Gastrocnemius medialis (tissue), 4 donors: ENCODE measurements around the gene FSTL1. TPM values are rescaled to one million over a fixed set of nuclear protein-coding genes. Genes with fewer than 3 reads are reported as not detected.
A peak's percentile ranks its signal among the peaks of the same experiment; 100 is the strongest.

Source experiments
- ATAC-seq, 2 donors: fragments of 150-250 bp; one replicate each; pipeline ENCODE4 v1.9.1; 2016
- DNase-seq, 2 donors: peaks; one replicate each; pipeline ENCODE4 v3.0.0-alpha.2; 2019
- H3K27ac ChIP-seq, 4 donors: fragments of 200-600 bp; sonication (generic); 1 replicate in 1 of 4; 2 replicates in 3 of 4; pipeline ENCODE4 v1.5.1; 2016 to 2018; ENCODE audit warnings: mild to moderate bottlenecking in 2 of 4, moderate library complexity in 1 of 4
- H3K27me3 ChIP-seq, 3 donors: fragments of 200-600 bp; sonication (generic) in 2 of 3; 1 replicate in 1 of 3; 2 replicates in 2 of 3; pipeline versions ENCODE4 v1.5.1 to v1.6.0; 2016 to 2019; ENCODE audit warnings: mild to moderate bottlenecking in 1 of 3, moderate library complexity in 1 of 3
- H3K36me3 ChIP-seq, 2 donors: fragments of 200-600 bp; sonication (generic) in 1 of 2; one replicate each; pipeline ENCODE4 v1.5.1; 2017 to 2018
- H3K4me1 ChIP-seq, 2 donors: fragments of 200-600 bp; sonication (generic) in 1 of 2; one replicate each; pipeline ENCODE4 v1.5.1; 2016 to 2017; ENCODE audit warnings: mild to moderate bottlenecking in 2 of 2
- H3K4me3 ChIP-seq, 4 donors: fragments of 200-600 bp; sonication (generic) in 3 of 4; 1 replicate in 1 of 4; 2 replicates in 3 of 4; pipeline ENCODE4 v1.5.1; 2016 to 2019; ENCODE audit warnings: mild to moderate bottlenecking in 2 of 4
- H3K9me3 ChIP-seq, 3 donors: fragments of 200-600 bp; sonication (generic) in 2 of 3; 1 replicate in 1 of 3; 2 replicates in 2 of 3; pipeline ENCODE4 v1.5.1; 2016 to 2019
- POLR2A ChIP-seq, 2 donors: fragments of 450-650 bp; IDR thresholded peaks; one replicate each; pipeline ENCODE4 v1.6.1; 2017; ENCODE audit warnings: antibody characterized with exemption in 2 of 2, mild to moderate bottlenecking in 2 of 2, moderate library complexity in 2 of 2
- in situ Hi-C, 4 donors: fragments of 200-750 bp; cut with MboI; loops; one replicate each; pipeline versions ENCODE4 v1.15.0 to v1.8.0; 2017; ENCODE audit warnings: low sequenced_read_pairs in 4 of 4
- intact Hi-C: fragments of 100-400 bp; cut with DNase I; formaldehyde crosslinking; loops from one replicate; pipeline ENCODE4 v1.15.1; 2023; ENCODE audit warnings: low total_unique reads
- total RNA-seq, 4 donors: library from RNA; depleted of rRNA; stranded (reverse); fragments of >200 nt; gene quantifications; one replicate each; pipeline versions ENCODE4 v1.1.0 to v1.2.3, GENCODE V29; 2016
- TF ChIP-seq, protein P1 (sequence below), 5 experiments: fragments of 450-650 bp in 3 of 5; fragments of 200-600 bp in 2 of 5; sonication (generic) in 2 of 5; IDR thresholded peaks in 4 of 5; conservative IDR thresholded peaks in 1 of 5; 1 replicate in 4 of 5; 2 replicates in 1 of 5; pipeline ENCODE4 v1.5.1; 2016 to 2019; ENCODE audit warnings: antibody characterized with exemption in 5 of 5, mild to moderate bottlenecking in 3 of 5, moderate library complexity in 3 of 5

The FSTL1 gene
- total RNA-seq, 4 donors from 2014 or later, result 33.4 to 77.5 (median 44.0) TPM

DNA sequence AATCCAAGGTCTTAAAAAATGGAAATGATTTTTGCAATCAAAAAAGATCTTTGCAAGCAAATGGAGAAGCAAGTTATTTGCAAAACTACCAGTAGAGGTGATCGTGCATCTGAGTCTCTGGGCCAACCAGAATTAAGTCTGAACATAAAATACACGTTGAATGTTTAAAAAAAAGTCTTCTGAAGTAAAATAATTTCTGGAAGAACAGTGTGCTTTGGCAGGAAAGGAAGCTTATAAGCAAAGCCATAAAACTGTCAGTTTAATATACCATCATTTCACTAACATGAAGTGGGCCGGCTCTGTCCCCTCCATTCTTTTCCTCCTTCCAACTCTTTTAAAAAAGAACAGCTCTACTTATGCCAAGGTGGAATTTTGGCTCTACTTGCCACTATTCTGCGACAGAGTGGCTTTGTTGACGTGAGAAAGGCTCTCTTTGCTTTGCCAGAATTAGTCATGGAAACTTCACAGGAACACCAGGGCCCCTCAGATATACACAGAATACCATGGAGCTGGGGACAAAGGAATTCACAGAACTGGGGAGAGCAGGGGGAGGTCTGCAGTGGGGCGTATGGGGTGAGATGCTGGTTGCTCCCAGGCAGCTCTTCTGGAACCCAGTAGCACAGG is 29.8 kb downstream of the FSTL1 start:
- Histone ChIP-seq H3K9me3 (no peaks in the 10 kb centered on the region), H3K36me3 (no peaks in the 10 kb centered on the region), H3K27me3 (no peaks in the 10 kb centered on the region), H3K4me1 (peaks cover 34 to 46% of the 10 kb centered on the region in 2 donors), H3K4me3 (no peak overlapping the region), H3K27ac (peak overlapping the region in 2 of 4 donors; percentile 4 to 15)
- intact Hi-C loops (no loop called here), in situ Hi-C loops (loop anchor here in 2 of 4 donors (25.0 kb wide), 1 partner anchor 534 kb away; no protein-coding TSS in a partner anchor)
- ATAC-seq (no peak), DNase-seq (no peak)
- TF ChIP-seq POLR2A (IDR thresholded peaks at IDR 0.05), result no peak
- TF ChIP-seq, protein P1, sequence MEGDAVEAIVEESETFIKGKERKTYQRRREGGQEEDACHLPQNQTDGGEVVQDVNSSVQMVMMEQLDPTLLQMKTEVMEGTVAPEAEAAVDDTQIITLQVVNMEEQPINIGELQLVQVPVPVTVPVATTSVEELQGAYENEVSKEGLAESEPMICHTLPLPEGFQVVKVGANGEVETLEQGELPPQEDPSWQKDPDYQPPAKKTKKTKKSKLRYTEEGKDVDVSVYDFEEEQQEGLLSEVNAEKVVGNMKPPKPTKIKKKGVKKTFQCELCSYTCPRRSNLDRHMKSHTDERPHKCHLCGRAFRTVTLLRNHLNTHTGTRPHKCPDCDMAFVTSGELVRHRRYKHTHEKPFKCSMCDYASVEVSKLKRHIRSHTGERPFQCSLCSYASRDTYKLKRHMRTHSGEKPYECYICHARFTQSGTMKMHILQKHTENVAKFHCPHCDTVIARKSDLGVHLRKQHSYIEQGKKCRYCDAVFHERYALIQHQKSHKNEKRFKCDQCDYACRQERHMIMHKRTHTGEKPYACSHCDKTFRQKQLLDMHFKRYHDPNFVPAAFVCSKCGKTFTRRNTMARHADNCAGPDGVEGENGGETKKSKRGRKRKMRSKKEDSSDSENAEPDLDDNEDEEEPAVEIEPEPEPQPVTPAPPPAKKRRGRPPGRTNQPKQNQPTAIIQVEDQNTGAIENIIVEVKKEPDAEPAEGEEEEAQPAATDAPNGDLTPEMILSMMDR (IDR thresholded peaks at IDR 0.05 in 4 of 5, conservative IDR thresholded peaks at IDR 0.05 in 1 of 5), result no peak

DNA sequence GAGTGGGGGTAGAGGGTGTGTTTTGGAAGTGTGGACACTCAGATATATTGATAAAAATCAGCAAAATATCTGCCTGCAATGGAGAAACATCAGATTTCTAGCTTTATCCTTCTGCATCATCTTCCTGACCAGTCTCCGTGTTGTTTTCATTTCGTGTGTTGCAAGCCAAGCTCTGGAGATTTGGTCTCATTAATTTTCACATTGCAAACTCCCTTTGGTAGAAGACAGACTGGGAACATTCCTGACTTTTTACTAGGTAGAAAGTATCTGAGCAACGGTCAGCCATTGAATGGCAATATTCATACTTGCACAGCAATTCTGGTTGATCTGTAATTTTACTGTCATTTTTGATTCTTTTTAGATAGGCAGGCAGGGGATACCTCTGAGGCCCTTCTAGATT is 30.4 kb downstream of the FSTL1 start:
- no peak for DNase-seq
- TF ChIP-seq POLR2A (IDR thresholded peaks at IDR 0.05), result no peak
- TF ChIP-seq, protein P1 (IDR thresholded peaks at IDR 0.05 in 4 of 5, conservative IDR thresholded peaks at IDR 0.05 in 1 of 5), result no peak
- Histone ChIP-seq H3K36me3 (no peaks in the 10 kb centered on the region), H3K27me3 (no peaks in the 10 kb centered on the region), H3K4me1 (peaks cover 34 to 46% of the 10 kb centered on the region in 2 donors), H3K27ac (peak overlapping the region in 2 of 4 donors; percentile 33 to 44), H3K4me3 (no peak overlapping the region), H3K9me3 (no peaks in the 10 kb centered on the region)
- intact Hi-C loops, result no loop called here
- no peak for ATAC-seq
- in situ Hi-C loops, result loop anchor here in 2 of 4 donors (25.0 kb wide), 1 partner anchor 533 kb away; no protein-coding TSS in a partner anchor

DNA sequence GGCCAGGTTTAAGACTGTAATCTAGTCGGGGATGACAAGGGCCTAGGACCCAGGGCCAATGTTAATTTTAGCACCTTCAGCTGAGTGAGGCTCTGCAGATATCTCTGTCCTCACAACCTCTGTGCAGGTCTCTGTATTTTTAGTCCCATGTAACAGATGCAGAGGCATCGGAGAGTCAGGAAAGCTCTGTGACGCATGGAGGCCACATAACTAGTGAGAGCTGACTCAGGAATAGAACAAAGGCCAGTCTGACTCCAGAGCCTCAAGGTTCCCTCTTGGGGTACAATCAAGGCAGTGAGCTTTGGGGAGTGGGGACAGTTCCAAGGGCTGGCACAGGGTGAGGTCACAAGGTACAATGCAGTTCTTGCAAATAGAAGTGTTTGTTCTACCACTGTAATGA is 31.0 kb downstream of the FSTL1 start:
- peak overlapping the region in 3 of 4 donors; percentile 24 to 44 (median 33) for H3K27ac ChIP-seq
- H3K36me3 ChIP-seq, result no peaks in the 10 kb centered on the region
- no peak overlapping the region for H3K4me3 ChIP-seq
- H3K9me3 ChIP-seq, result no peaks in the 10 kb centered on the region
- H3K27me3 ChIP-seq, result no peaks in the 10 kb centered on the region
- TF ChIP-seq POLR2A (IDR thresholded peaks at IDR 0.05), result no peak
- TF ChIP-seq, protein P1 (IDR thresholded peaks at IDR 0.05 in 4 of 5, conservative IDR thresholded peaks at IDR 0.05 in 1 of 5), result no peak
- peaks cover 34 to 46% of the 10 kb centered on the region in 2 donors for H3K4me1 ChIP-seq
- intact Hi-C loops, result loop anchor here (2.0 to 5.0 kb wide), 2 partner anchors 87 to 322 kb away; no protein-coding TSS in a partner anchor
- ATAC-seq, result no peak
- no peak for DNase-seq
- in situ Hi-C loops, result loop anchor here in 3 of 4 donors (10.0 to 25.0 kb wide), 2 partner anchors 175 to 532 kb away; no protein-coding TSS in a partner anchor

DNA sequence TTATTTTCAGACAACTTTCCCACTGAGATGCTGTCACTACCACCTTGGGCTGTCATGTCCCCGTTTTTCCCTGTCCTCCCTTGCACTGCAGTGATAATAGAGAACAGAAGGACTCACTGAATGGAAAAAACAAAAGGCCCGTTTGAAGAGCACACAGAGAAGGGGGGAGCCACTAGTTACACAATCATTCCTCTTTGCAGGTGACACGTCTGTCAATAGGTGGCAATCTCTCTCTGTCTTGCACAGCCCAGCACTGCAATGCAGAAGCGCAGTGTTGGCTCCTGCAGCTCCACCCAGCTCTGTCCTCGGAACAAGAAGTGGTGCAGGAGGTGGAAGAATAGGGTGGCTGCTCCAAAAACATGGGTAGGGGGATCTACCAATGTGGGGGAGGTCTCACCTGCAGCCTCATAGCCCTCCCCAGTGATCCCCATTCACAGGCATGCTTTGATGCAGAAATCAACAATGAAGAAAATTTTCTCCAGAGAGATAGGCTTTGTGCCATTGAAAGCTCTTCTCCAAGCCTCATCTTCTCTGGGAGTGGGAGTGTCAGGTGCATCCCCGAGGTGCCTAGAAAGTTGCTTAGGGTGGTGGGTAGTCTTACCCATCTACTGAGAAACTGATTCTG is 31.8 kb downstream of the FSTL1 start:
- Histone ChIP-seq H3K27me3 (no peaks in the 10 kb centered on the region), H3K4me1 (peaks cover 34 to 46% of the 10 kb centered on the region in 2 donors), H3K4me3 (no peak overlapping the region), H3K36me3 (no peaks in the 10 kb centered on the region), H3K9me3 (no peaks in the 10 kb centered on the region), H3K27ac (peak overlapping the region; percentile 2 to 67 (median 36))
- DNase-seq (peak in 1 of 2 donors; percentile 37), ATAC-seq (peak; percentile 49 to 60)
- in situ Hi-C loops (loop anchor here in 3 of 4 donors (10.0 to 25.0 kb wide), 2 partner anchors 174 to 532 kb away; no protein-coding TSS in a partner anchor), intact Hi-C loops (loop anchor here (2.0 to 5.0 kb wide), 2 partner anchors 88 to 322 kb away; no protein-coding TSS in a partner anchor)
- TF ChIP-seq POLR2A (IDR thresholded peaks at IDR 0.05), result no peak
- TF ChIP-seq, protein P1 (IDR thresholded peaks at IDR 0.05 in 4 of 5, conservative IDR thresholded peaks at IDR 0.05 in 1 of 5), result peak in 3 of 5 experiments; percentile 16 to 43 (median 42)
